Mesodermal cell (in vitro differentiated cells): ENCODE results near the gene TGFBR3L.
A peak's percentile ranks its signal among the peaks of the same experiment; 100 is the strongest.

ENCODE experiments used
- H3K27ac ChIP-seq: 2 replicates; pipeline ENCODE4 v1.7.0; 2013; ENCODE audit warnings: mild to moderate bottlenecking, low read depth, low read length, moderate library complexity; ENCODE audit not compliant: severe bottlenecking
- H3K36me3 ChIP-seq: 2 replicates; pipeline ENCODE4 v1.7.1; 2013; ENCODE audit warnings: mild to moderate bottlenecking, low read length, moderate library complexity; ENCODE audit not compliant: control insufficient read depth, insufficient read depth
- H3K4me1 ChIP-seq: one replicate; pipeline ENCODE4 v1.7.1; 2013; ENCODE audit warnings: mild to moderate bottlenecking, low read length; ENCODE audit not compliant: insufficient read depth, control insufficient read depth, poor library complexity, severe bottlenecking
- H3K4me3 ChIP-seq: 2 replicates; pipeline ENCODE4 v1.7.0; 2013; ENCODE audit warnings: low read length, control low read depth, mild to moderate bottlenecking; ENCODE audit not compliant: insufficient read depth, poor library complexity, severe bottlenecking; ENCODE audit errors: extremely low read depth
- H3K9me3 ChIP-seq: 2 replicates; pipeline ENCODE4 v1.7.1; 2013; ENCODE audit warnings: mild to moderate bottlenecking, low read length, moderate library complexity; ENCODE audit not compliant: control insufficient read depth
- WGBS, 2 experiments: methylation state at CpG; one replicate each; pipeline ENCODE4 v1.1.5; 2013; ENCODE audit warnings: missing lambda C conversion rate in 2 of 2; ENCODE audit not compliant: insufficient coverage in 2 of 2; 5-methylcytosine and 5-hydroxymethylcytosine counted together

The TGFBR3L gene

DNA sequence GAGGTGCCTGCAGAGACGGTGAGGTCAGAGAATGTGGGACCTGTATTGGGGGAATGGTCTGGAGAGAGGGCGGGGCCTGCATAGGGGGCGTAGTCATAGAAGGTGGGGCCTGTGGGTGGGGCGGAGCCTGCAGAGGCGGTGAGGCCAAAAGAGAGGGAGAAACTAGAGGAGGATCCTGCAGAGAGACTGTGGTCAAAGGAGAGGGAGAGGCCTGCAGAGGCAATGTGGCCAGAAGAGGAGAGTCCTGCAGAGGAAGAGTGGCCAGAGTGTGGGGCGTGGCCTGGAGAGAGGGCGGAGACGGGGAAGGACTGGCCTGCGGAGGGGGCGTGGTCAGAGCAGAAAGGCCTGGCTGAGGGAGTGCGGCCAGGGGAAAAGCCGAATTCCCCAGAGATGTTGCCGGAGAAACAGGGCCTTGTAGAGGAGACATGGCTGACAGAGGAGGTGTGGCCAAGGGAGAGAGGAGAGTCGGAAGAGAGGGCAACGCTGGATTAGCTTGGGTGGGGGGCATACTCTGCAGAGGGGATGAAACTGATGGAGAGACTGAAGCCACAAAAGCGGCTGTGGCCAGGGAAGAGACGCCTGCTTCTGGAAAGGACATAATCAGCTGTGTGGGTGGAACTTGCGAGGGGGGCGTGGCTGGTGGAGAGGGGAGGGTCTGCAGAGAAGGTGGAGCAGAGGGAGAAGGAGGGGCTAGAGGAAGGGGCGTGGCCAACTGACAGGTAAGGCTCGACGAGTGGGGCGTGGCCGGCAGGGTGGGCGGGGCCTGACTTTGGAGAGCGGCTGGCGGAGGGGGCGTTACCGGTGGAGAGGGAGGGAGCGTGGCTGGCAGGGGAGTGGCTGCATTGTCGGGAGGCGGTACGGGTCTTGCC lies 43.0 kb upstream of the TGFBR3L start:
- Histone ChIP-seq H3K4me1 (peaks cover 10% of the 10 kb centered on the region), H3K36me3 (no peaks in the 10 kb centered on the region), H3K4me3 (peak overlapping the region; percentile 20), H3K27ac (peak overlapping the region; percentile 91), H3K9me3 (no peaks in the 10 kb centered on the region)
- 8 to 9% methylated on average over 30 to 31 of the region's 33 CpGs for WGBS, 2 experiments

DNA sequence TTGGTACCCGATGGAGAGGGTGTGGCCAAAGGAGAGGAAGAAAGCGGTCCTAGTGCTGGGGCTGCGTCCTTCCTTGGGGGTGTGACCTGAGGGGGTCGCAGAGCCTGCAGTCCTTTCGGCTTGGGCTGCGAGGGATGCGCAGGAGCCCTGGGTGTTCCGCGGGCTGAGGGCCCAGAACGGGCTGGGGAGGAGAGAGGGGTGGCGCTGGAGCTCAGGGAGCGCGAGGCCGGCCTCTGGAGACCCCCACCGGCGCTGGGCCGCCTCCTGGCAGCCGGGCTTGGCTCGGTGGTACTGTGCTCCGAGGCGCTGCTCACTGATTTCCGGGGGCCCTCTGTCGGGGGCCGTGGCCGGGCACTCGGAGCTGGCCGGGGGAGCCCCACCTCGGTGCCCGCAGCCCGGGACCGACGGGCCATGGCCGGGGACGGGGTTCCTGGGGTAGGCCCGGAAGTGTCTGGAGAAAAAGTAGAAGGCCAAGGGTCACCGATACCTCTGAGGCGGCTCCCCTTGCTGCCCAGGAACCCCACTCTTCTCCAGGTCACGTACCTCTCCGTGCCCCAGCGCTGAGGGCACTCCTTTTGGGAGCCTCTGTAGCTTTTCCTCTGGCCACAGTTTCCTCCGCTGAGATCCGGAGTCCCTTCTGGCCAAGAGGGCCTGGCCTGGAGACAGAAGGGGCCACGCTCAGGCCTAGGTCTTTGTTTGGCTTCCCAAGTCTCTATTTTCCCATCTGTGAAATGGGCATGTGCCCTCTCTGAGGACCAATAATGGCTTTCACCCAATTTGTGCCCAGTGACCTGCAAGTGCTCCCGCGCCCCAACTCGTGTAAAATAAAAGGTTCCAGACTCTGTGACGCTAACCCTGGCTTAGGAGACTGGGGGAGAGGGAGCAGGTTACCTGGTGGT lies 42.1 kb upstream of the TGFBR3L start:
- WGBS, 2 experiments = 47 to 54% methylated on average over 39 to 46 of the region's 47 CpGs
- H3K27ac ChIP-seq = no peak overlapping the region
- H3K4me1 ChIP-seq = peaks cover 10% of the 10 kb centered on the region
- H3K36me3 ChIP-seq = no peaks in the 10 kb centered on the region
- H3K4me3 ChIP-seq = peak overlapping the region; percentile 20
- H3K9me3 ChIP-seq = no peaks in the 10 kb centered on the region

DNA sequence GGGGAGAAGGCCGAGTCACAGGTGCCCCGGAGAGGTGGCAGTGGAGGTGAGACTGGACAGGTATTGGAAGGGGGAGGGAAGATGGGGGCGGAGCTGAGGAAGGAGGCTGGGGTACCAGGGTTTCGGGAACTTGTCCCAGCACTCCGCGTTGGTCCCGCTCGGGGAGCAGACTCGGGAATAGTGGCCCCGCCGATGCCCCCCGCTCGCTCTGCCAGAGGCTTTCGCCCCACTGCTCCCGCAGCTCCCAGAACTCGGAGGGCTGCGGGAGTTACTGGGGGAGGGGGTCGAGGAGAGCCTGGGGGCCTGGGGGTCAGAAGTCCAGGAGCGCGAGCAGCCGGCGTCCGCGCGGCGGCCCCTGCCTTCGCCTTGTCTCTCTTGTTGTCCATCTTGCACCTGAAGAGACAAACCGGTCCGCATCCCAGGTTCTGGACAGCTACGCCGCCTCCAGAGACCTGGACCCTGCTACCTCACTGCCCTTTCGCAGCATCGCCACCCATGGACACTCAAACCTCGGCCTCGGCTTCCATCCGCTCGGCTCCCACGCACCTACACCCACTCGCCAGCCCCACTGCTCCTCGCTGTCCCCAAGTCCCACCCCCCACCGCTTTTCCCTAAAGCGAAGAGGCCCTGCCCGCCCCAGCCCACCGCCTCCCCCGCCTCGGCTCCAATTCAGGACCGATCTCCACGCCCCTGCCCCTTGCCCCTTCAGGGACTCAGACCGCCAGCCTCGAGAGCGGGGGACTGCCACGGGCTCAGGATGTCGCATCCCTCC lies 41.1 kb upstream of the TGFBR3L start:
- H3K4me3 ChIP-seq = peak overlapping the region; percentile 39
- H3K27ac ChIP-seq = no peak overlapping the region
- 19 to 39% methylated on average over 27 to 41 of the region's 53 CpGs for whole genome bisulfite sequencing, 2 experiments
- no peaks in the 10 kb centered on the region for H3K36me3 ChIP-seq
- no peaks in the 10 kb centered on the region for H3K9me3 ChIP-seq
- H3K4me1 ChIP-seq = peaks cover 10% of the 10 kb centered on the region

DNA sequence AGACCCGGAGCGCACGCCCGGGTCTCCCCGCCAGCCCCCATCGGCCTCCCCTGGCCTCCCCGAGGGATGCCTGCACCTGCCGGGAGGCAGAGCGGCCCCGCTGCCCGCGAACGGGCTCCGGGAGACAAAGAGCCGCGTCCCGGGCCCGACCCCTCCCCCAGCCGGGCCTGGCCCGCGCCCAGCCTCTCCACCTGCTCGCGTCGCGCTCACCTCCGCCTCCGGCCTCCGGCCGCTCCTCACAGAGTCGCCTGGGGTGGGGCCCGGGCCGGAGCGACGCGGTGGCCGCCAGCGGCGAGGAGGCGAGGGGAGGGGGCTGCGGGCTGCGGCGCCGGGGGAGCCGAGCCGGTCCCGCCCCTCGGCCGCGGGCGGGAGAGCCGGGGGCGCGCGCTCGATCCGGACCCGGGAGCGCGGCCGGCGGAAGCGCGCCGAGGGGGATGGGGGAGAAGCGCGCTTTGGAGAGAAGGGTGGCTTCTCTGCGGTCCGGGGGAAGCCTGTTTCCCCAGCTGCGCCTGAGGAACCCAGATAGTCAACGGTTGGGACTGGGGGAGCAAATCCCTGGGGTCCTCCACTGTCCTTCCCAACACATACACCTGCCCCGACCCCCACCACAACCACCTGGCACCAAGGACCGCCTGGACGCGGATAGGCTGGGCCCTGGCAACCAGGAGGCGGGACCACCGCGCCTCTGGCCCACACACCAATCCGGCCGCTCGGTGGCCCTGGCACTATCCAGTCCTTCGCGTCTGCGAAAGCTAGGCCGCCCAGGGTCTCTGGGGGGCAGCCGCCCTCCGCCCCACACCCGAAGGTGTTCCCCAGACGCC lies 40.3 kb upstream of the TGFBR3L start, which contains the start of gene PRR36:
Gene PRR36 (minus strand): TSS at position 315 of the 821 bp plus-strand sequence. CDS start 701 bp downstream, outside the sequence.
- peaks cover 10% of the 10 kb centered on the region for H3K4me1 ChIP-seq
- 0% methylated on average over 69 to 70 of the region's 88 CpGs for WGBS, 2 experiments

DNA sequence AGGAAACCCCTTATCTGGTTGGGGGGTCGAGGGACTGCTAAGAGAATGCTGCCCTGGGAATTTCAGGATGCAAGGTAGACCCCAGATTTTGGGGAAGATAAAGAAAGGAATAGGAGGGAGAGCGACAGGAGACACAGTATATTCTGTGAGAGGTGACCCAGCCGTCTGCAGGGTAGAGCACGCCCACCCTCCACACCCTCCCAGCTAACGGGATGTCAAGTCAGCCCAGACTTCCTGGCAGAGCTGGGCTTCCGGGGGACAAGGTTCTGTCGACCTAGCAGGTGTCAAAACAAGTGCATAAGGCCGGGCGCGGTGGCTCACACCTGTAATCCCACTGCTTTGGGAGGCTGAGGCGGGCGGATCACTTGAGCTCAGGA lies 39.7 kb upstream of the TGFBR3L start:
- no peaks in the 10 kb centered on the region for H3K36me3 ChIP-seq
- no peak overlapping the region for H3K27ac ChIP-seq
- H3K9me3 ChIP-seq = no peaks in the 10 kb centered on the region
- peak overlapping the region; percentile 39 for H3K4me3 ChIP-seq
- peaks cover 10% of the 10 kb centered on the region for H3K4me1 ChIP-seq
- WGBS, 2 experiments = 61 to 68% methylated on average over 9 to 12 of the region's 12 CpGs

More for the DNA sequence above, 40.3 kb upstream of the TGFBR3L start, which contains the start of gene PRR36:
- H3K27ac ChIP-seq = no peak within 1 kb of the TSS
- peak within 1 kb of the TSS; percentile 39 for H3K4me3 ChIP-seq
- no peaks in the 10 kb centered on the region for H3K9me3 ChIP-seq
- no peaks in the 10 kb centered on the region for H3K36me3 ChIP-seq

DNA sequence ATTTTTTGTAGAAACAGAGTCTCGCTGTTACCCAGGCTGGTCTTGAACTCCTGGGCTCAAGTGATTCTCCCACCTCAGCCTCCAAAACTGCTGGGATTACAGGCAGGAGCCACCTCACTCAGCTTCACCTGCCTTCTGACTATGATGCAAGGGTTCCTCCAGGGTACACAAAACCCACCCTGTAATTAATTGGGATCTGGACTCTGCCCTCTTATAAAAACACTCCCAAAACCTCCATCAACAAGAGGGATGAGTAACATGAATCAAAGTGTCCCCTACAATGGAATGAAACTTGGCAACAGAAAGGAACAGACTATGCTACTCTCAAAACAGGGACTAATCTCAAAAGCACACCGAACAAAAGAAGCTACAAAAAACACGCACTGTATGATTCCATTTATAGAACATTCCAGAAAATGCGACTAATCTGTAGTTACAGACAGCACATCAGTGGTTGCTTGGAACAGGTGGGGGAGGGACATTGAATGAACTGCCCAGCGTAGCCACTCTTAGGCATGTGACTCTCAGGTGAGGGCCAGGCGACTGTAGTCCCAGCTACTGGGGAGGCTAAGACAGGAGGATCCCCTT lies 37.3 kb upstream of the TGFBR3L start:
- no peaks in the 10 kb centered on the region for H3K9me3 ChIP-seq
- no peak overlapping the region for H3K4me3 ChIP-seq
- H3K36me3 ChIP-seq = no peaks in the 10 kb centered on the region
- H3K27ac ChIP-seq = no peak overlapping the region
- 84 to 88% methylated on average over 3 to 5 of the region's 6 CpGs for WGBS, 2 experiments
- H3K4me1 ChIP-seq = peaks cover 3% of the 10 kb centered on the region

DNA sequence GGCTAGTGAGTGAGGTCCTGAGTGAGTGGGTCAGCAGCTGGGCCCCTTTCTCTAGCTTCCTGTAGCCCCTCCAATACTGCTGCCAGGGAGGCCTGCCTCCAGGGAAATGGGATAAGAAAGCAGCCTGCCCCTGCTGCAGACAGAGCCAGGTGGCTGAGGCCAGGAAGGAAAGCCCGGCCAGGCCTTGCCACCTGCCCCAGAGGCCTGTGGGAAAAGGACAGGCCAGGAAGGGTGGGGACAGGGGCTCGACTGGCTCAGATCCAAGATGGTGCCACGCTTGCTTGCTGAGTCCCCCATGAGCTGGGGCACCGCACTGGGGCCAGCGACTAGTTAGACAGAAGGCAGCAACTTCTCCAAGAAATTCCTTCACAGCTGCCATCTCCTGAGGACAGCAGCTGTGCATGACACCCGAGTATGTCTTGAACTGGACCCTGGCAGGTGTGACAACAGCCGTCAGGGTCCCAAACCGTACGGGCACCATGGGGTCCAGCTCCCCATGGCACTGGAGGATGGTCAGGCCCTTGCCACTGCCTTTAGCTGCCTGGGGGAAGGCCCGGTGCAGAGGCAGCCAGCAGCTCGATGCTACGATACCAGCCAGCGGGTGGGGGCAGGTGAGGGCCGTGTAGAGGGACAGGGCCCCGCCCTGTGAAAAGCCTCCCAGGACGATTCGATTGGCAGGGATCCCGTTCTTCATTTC lies 35.4 kb upstream of the TGFBR3L start:
- no peak overlapping the region for H3K27ac ChIP-seq
- no peaks in the 10 kb centered on the region for H3K36me3 ChIP-seq
- no peaks in the 10 kb centered on the region for H3K4me1 ChIP-seq
- 89 to 94% methylated on average over 15 to 17 of the region's 18 CpGs for WGBS, 2 experiments
- H3K9me3 ChIP-seq = no peaks in the 10 kb centered on the region
- no peak overlapping the region for H3K4me3 ChIP-seq

DNA sequence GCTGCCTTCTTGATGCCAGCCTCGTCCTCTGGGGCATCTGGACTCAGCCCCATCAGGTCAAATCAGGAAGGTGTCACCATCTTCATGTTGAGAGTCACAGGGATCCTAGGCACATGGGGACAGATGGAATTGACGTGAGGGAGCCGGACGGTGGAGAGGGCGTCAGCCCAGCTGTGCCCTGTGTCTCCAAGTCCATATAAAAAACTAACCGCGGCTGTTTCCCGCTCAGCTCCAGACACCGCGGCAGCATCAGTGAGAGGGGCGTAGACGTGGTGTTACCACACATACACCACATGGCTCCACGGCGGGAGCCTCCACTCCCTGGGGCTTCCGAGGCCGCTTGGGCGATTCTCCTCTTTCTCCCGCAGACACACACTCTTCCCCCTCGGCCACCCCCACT lies 34.8 kb upstream of the TGFBR3L start:
- Histone ChIP-seq H3K9me3 (no peaks in the 10 kb centered on the region), H3K4me1 (no peaks in the 10 kb centered on the region), H3K36me3 (no peaks in the 10 kb centered on the region), H3K4me3 (no peak overlapping the region), H3K27ac (no peak overlapping the region)
- WGBS, 2 experiments = 89 to 92% methylated on average over 6 to 12 of the region's 19 CpGs

DNA sequence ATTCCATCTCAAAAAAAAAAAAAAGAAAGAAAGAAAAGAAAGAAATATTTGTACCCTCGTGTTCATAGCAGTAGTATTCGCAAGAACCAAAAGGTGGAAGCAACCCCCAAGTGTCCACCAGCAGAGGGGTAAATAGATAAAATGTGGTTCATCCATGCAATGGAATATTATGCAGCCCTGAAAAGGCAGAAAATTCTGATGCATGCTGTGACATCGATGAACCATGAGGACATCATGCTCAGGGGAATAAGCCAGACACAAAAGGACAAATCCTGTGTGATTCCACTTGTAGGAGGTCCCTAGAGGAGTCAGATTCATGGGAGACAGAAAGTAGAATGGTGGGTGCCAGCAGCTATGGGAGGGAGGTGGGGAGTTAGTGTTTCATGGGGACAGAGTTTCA lies 32.7 kb upstream of the TGFBR3L start:
- WGBS, 2 experiments = 93 to 96% methylated on average over 3 of the region's 3 CpGs
- no peaks in the 10 kb centered on the region for H3K9me3 ChIP-seq
- no peak overlapping the region for H3K27ac ChIP-seq

More for the DNA sequence above, 32.7 kb upstream of the TGFBR3L start:
- H3K4me1 ChIP-seq = no peaks in the 10 kb centered on the region
- H3K36me3 ChIP-seq = no peaks in the 10 kb centered on the region
- H3K4me3 ChIP-seq = no peak overlapping the region
